Muscle of arm (tissue), 12 donors: ENCODE measurements around the gene SGF29. TPM values are rescaled to one million over a fixed set of nuclear protein-coding genes. Genes with fewer than 3 reads are reported as not detected.
"Not testable (repeated sequence)": the region's sequence is repeated elsewhere in the genome, so short reads cannot be mapped to it uniquely, and the experiment has no call there.

Experiments used
- DNase-seq: peaks from one replicate; pipeline ENCODE4 v3.0.0-alpha.2; 2013
- polyA plus RNA-seq, 12 donors: library from polyadenylated mRNA; unstranded; fragments of 120-200 nt; gene quantifications; one replicate each; pipeline ENCODE4 v1.2.1, GENCODE V29; 2013; ENCODE audit not compliant: insufficient read length in 12 of 12

The SGF29 gene
- polyA plus RNA-seq, 12 donors, result 8.4 to 26.0 (median 14.8) TPM; not detected in 1

DNA sequence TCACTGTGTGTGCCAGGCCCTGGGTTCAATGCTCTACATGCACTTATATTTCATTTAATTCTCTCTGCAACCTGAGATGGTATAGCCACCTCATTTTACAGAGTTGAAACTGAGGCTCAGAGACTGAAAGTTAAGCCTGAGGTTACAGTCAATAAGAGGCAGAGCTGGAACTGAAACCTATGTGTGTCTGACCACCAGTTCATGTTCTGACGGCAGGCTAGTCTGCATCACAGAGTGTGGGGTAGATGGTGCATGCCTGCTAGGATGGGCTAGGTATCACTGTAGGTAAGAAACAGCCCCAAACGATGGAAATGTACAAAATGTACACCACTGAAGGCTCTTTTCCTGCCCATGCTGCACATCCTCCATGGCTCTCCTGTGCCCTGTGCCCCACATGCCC, 86.2 kb downstream of the SGF29 start:
- DNase-seq, result not testable (repeated sequence)

Other genes starting within 250 kb of the SGF29 start
- gene NPIPB6, start 190.4 kb upstream of the SGF29 start, polyA plus RNA-seq, result 1 to 10 TPM in 5 of 12 donors, under 1 TPM in 5, not detected in 2; 0.34 to 2.9 (median 1.0) TPM
- 100 to 1,000 TPM in 2 of 12 donors, 10 to 100 TPM in 9, not detected in 1; 34.5 to 151 (median 79.1) TPM for gene EIF3CL, start 150.1 kb upstream of the SGF29 start, polyA plus RNA-seq
- under 1 TPM in 7 of 12 donors, not detected in 5; 0.11 to 0.52 (median 0.27) TPM for gene NPIPB7, start 81.6 kb upstream of the SGF29 start, polyA plus RNA-seq
- gene CLN3, start 61.8 kb upstream of the SGF29 start, polyA plus RNA-seq, result 10 to 100 TPM in 11 of 12 donors, not detected in 1; 13.0 to 73.2 (median 14.1) TPM
- gene APOBR, start 59.3 kb upstream of the SGF29 start, polyA plus RNA-seq, result 1 to 10 TPM in 2 of 12 donors, under 1 TPM in 9, not detected in 1; 0.40 to 5.0 (median 0.58) TPM
- not detected for gene IL27, start 47.1 kb upstream of the SGF29 start, polyA plus RNA-seq
- gene NUPR1, start 14.9 kb upstream of the SGF29 start, polyA plus RNA-seq, result 10 to 100 TPM in 11 of 12 donors, not detected in 1; 23.0 to 68.0 (median 31.1) TPM
- 1 to 10 TPM in 1 of 12 donors, under 1 TPM in 9, not detected in 2; 0.39 to 1.1 (median 0.64) TPM for gene SULT1A2, start 43.1 kb downstream of the SGF29 start, polyA plus RNA-seq
- 10 to 100 TPM in 6 of 12 donors, 1 to 10 TPM in 5, not detected in 1; 5.4 to 21.7 (median 11.2) TPM for gene SULT1A1, start 56.1 kb downstream of the SGF29 start, polyA plus RNA-seq
- under 1 TPM in 6 of 12 donors, not detected in 6; 0.11 to 0.67 (median 0.42) TPM for gene NPIPB8, start 84.1 kb downstream of the SGF29 start, polyA plus RNA-seq
- gene EIF3C, start 157.5 kb downstream of the SGF29 start, polyA plus RNA-seq, result 100 to 1,000 TPM in 10 of 12 donors, 10 to 100 TPM in 1, not detected in 1; 86.4 to 613 (median 309) TPM
- 1 to 10 TPM in 8 of 12 donors, under 1 TPM in 3, not detected in 1; 0.37 to 6.8 (median 1.7) TPM for gene NPIPB9, start 197.9 kb downstream of the SGF29 start, polyA plus RNA-seq